GM21737 (cell line): Measurements from ENCODE around the gene ADARB2.
"Not testable (repeated sequence)": the region's sequence is repeated elsewhere in the genome, so short reads cannot be mapped to it uniquely, and the experiment has no call there.

Source experiments
- ATAC-seq: cut with Tn5 transposase; IDR thresholded peaks from one replicate; pipeline ENCODE4 v1.9.1; 2021; ENCODE audit warnings: mild to moderate bottlenecking, moderate library complexity; ENCODE audit not compliant: unreplicated experiment

Gene ADARB2

DNA sequence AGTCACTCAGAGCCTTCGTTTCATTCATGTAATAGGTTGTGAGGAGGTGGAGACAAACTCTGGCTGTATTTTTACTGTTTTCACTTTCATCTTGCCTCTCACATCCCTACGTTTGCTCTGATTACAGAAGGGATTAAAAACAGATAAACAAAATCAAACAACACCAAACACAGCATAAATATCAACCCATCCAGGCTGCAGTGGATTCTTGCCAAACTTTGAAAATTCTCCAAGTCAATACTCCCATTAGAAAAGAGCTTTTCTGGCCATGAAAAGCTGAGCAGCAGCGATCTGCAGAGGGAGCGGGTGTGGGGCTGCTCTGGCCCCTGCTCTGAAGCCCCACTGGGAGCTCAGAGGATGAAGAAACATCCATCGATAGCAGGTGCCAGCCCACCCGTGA lies 397.9 kb downstream of the ADARB2 start:
- ATAC-seq = no peak

DNA sequence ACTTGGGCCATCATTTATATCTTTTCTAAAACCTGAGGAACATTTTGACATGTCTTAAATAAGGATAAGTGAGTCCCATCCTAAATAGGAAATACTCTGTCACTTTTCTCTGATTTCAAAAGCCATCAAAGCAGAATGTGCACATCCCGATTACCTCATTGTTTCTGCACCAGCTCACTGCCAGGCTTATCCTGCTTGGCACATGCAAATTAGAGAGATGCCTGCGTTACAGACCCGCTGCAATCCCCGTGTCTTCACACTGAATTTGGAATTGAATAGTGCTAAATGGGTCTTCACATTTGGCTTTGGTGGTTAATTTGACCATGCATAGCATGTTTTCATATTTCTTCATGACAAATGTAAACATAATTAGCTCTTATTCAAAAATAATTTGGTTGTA lies 401.7 kb downstream of the ADARB2 start:
- no peak for ATAC-seq

DNA sequence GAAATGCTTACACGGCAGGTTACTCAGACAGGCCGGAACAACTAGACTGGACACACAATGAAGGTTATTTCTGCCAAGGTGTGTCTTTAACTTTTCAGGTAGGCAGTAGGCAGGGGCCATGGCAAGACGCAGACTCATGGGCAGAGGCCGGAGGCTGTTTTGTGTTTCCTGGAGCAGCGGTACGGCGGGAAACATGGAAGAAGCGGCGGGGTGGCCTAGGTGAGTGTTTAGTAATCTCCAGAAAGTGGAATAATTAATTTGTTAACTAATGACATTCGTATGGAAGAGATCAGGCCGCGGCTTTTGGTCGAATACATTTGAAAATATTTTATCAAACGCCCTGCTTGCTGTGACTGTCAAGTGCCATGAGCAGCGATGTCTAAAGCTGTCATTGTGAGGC lies 403.3 kb downstream of the ADARB2 start:
- no peak for ATAC-seq

DNA sequence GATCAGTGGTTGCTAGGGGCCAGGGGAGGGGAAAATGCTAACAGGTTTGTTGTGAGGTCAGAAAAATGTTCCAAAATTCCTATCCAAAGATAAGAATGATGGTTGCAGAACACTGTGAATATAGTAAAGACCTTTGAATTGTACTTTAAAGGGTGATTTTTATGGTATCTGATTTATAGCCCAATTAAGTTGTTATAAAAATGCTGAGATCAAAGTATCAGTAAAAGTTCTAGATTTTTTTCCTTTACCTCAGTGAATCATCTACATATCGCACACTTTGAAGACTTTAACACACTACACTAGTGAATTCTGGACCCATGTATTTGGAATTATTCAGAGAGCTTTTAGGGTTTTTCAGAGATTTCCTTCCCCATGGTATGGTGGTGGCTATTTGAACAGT lies 405.8 kb downstream of the ADARB2 start:
- no peak for ATAC-seq

- no peak for ATAC-seq
These were observed 407.7 kb downstream of the ADARB2 start for GRCh38 chr10:1329622-1330021.

GRCh38 chr10:1328981-1329614 lies 408.2 kb downstream of the ADARB2 start:
- ATAC-seq = no peak

- no peak for ATAC-seq
These were observed 409.0 kb downstream of the ADARB2 start for GRCh38 chr10:1328161-1328823.

DNA sequence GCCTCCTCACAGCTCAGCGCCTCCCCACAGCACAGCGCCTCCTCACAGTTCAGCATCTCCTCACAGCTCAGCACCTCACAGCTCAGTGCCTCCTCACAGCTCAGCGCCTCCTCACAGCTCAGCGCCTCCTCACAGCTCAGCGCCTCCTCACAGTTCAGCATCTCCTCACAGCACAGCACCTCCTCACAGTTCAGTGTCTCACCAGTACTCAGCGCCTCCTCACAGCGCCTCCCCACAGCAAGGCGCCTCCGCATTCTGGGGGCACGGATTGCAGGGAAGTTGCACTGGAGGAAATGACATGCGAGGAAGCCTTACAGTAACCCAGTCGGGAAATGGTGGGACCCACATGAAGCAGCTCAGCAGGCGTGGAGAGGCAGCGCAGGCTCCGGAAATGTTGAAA lies 409.6 kb downstream of the ADARB2 start:
- ATAC-seq = no peak

GRCh38 chr10:1326514-1326913 lies 410.8 kb downstream of the ADARB2 start:
- not testable (repeated sequence) for ATAC-seq

DNA sequence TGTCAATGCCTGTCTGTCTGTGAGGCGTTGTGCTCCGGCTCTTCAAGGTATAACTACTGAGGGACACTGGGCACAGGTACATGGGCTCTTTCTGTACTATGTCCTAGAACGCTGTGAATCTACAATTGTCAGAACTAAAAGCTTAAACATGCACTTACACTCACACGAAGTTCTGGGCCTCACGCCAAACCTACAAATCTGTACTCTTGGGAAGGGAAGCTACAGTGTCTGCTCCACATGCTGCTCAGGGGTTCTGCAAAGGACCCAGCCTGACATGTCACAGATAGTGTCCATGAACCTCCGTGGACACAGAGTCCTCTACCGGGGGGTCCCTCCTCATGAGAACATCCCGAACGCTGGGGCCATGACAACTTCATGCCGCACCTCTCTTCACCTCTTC lies 412.4 kb downstream of the ADARB2 start:
- ATAC-seq = no peak

- ATAC-seq = no peak
These were observed 413.4 kb downstream of the ADARB2 start for GRCh38 chr10:1323951-1324350.

GRCh38 chr10:1320739-1321320 lies 416.5 kb downstream of the ADARB2 start:
- ATAC-seq = no peak

- ATAC-seq = no peak
These were observed 420.5 kb downstream of the ADARB2 start for GRCh38 chr10:1316809-1317143.

DNA sequence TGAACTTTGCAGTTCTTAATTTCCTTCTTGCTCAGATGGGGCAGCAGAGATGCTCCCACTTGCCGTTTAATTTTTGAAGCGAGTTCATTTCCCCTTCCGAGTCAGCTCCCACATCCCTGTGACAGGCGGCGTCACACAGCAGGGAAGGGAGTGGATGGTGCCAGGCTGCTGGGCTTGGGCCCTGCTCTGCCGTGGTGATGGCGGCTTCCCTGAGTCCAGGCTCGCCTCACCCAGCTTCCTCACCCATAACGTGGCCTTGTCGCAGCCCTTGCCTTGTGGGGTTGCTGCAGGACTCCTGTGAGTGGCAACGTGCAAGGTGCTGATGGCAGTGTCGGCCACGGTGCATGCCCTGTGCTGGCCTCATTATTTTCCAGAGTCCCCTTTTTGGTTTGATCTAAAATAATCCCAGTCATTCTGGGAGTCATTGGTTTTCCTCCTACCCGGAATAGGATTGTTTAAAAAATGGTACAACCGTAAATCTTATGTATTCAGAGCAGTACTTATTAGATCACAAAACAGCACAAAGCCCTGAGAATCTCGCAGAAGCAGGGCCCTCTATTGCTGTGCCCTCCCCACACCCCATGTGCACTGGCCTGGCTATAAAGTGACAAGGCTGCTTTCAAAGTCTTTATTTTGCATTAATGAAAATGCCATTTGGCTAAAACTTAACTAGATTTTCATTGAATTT lies 421.1 kb downstream of the ADARB2 start:
- ATAC-seq = no peak

- ATAC-seq = no peak
These were observed 422.1 kb downstream of the ADARB2 start for GRCh38 chr10:1315178-1315577.

DNA sequence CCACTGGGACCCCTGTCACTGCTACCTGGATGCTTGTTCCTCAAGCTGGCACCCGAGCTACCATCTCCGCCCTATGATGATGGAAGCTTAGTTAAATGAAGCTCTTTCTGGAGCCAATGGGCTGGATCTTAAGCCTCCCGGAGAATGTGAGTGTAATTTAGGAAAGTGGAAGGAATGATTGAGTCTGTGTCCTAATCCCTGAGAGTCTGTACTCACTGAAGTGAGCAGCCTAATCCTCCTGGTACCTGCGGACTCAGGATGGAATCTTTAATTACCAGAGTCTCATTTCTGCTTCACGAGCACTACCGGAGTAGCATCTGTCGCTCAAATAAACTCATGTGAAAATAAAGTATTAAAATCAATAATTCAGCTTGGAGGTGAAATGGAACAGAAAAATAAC lies 425.6 kb downstream of the ADARB2 start:
- ATAC-seq = no peak

DNA sequence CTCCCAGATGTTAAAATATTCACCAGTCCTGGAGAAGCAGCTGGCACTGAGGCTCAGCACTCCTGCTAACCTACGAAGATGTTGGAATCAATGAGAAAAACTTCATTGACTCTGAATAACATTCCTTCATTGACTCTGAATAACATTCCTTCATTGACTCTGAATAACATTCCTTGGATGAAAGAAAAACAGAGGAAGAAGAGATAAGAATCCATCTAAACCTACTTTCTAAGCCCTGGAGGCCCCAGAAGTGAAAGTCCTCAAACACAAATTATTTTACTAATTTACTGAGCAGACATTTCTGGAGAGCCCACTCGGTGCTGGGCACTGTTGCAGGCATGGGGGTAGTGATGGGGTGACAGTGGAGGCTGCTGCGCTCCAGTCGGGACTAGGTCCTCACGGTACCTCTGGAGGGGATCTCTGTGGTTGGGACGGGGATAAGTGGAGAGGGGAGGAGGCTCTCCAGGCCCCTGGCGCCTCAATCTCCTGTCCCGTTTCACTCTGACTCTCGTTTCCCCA lies 427.0 kb downstream of the ADARB2 start:
- ATAC-seq = no peak

DNA sequence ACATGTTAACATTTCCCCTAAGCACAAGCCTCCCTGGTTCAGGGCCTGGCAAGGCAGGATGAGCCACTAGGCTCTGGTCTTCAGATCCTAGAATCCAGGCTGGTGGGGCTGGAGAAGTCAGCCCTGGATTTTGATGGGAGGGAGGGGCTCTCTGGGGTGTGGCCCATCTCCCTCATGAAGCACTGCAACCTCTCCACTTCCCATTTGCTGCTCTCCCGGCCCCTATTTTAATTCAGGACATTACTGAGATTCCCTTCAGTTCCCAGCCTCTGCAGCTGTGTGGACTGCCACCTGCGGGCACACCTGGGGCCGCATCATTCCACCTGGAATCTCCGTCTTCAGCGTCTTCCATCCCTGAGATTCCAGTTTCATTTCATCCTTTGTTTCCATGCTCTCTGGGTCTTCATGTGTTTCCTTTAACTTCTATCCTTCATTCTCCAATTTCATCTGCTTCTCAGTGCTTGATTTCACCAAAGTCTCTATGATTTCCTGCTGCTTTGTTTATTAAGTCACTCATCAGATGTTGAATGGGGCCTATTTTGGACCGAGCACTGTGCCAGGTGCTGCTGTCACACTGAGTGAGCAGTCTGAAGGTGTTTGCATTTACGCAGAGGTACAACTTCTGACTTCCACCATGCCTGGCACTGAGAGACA lies 427.6 kb downstream of the ADARB2 start:
- no peak for ATAC-seq

DNA sequence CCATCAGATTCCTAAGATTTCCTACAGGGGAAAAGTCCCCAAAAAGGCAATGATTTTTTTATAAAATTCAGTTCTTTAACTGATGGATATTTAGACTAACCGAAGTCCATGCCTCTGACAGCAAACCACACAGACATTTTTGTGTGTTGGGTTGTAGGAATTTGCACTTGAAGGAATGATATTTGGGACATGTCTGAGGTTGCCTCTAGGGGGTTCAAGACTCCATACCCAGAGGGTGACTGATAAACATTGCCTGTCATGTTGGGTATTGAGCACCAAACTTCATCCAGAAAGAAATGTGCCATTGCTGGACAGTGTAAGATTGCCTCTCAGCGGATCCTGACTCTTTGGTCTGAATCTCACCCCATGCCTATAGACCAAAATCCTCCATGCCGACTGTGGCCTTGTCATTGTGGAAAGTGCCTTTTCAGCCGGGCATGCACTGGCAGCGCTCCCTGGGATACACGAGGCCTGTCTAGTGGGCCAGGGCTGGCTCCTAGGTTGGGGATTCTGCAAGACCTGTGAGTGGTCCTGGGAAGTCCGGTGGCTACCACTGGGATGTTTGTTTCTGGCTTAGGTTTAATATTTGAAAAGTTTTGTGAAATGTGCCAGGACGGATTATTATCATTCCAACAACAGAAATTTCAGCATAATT lies 428.2 kb downstream of the ADARB2 start:
- no peak for ATAC-seq

- ATAC-seq = no peak
These were observed 429.0 kb downstream of the ADARB2 start for GRCh38 chr10:1308173-1308961.
